ENCODE results near the gene GDI1.
A peak's percentile ranks its signal among the peaks of the same experiment; 100 is the strongest.

Gene GDI1

DNA sequence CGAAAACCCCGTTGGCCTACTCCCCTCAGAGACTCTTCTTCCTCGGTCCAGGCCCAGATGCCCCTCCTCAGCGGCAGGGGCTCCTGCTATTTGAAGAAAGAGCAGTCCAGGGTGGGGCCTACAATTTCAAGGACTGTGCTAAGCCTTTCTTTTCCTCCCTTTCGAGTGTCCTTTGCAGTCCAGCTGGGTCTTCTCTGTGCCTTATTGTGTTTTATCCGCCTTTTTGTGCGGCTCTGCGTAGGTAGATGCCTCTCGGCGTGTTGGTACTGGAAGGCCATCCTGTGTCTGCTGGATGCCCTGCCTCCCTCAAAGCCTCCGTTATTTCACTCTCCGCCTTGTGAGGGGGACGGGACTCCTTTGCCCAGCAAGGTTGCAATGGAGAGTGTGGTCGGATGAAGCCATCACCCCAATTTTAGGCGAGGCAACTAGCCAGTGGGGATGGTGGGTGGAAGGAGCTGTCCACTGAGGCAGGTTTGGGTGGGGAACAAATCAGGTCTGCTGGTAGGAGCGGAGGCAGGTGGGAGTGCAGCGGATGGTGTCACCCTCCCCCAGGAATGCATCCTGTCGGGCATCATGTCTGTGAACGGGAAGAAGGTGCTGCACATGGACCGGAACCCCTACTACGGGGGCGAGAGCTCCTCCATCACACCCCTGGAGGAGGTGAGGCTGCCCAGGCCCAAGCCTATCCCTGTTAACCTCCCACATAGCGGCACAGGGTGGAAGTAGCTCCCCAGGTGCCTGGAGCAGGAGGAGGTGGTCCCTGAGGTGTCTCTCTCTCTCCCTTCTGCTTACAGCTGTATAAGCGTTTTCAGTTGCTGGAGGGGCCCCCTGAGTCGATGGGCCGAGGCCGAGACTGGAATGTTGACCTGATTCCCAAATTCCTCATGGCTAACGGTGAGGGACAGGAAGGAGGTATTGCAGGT is 1.3 kb downstream of the GDI1 start:
- DNase-seq (ENCODE audit: low read depth), result no peak

DNA sequence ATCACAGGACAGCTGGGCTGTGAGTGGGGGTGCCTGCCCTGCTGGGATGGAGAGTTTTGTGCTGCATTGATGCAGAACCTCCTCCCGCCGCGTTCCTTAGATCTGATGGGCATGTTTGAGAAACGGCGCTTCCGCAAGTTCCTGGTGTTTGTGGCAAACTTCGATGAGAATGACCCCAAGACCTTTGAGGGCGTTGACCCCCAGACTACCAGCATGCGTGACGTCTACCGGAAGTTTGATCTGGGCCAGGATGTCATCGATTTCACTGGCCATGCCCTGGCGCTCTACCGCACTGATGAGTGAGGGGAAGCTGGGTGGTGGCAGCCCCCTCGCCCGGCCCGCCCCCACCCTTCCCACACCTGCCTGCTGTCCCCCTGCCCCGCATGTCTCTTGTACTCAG is 2.9 kb downstream of the GDI1 start:
- no peak for DNase-seq (ENCODE audit: low read depth)

DNA sequence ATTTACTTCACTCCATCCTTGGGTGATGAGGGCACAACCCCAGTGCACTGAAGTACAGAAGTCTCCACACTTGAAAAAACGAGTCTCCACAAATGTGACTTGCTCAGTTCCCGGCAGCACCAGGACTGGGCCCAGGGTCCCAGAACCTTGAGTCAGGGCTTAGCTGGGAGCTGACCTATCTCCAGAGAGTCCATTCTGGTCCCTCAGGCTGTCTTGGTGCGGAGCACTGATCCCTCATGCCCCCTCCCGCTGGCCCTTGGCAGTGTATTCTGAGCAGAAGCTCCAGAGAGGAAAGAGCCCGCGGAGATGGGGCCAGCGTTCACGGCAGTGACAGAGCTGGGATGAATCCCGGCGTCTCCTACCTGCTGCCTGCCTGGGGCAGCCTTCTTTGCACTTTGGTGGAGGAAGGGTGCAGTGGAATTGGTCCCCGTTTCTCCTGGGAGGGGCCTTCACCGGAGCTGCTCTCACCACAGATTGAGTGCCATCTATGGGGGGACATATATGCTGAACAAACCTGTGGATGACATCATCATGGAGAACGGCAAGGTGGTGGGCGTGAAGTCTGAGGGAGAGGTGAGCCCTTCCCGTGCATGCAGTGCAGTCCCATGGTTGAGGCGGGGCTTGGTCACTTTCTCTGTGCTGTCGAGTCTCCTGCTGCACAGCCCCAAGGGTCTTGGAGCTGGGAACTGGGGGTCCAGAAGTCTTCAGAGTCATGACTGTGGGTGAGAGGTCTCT is 3.8 kb downstream of the GDI1 start:
- no peak for DNase-seq (ENCODE audit: low read depth)

DNA sequence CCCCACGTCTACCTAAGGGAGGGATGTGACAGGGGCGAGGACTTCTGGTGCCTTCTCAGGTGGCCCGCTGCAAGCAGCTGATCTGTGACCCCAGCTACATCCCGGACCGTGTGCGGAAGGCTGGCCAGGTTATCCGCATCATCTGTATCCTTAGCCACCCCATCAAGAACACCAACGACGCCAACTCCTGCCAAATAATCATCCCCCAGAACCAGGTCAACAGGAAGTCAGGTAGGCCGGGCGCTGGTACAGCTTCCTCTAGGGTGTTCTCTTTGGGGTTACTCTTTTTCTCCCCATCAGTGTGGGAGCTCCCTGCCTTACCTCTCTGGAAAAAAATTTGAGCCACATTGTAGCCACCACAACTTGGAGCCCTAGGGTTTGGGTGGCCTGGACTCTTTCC is 4.6 kb downstream of the GDI1 start:
- no peak for DNase-seq (ENCODE audit: low read depth)

DNA sequence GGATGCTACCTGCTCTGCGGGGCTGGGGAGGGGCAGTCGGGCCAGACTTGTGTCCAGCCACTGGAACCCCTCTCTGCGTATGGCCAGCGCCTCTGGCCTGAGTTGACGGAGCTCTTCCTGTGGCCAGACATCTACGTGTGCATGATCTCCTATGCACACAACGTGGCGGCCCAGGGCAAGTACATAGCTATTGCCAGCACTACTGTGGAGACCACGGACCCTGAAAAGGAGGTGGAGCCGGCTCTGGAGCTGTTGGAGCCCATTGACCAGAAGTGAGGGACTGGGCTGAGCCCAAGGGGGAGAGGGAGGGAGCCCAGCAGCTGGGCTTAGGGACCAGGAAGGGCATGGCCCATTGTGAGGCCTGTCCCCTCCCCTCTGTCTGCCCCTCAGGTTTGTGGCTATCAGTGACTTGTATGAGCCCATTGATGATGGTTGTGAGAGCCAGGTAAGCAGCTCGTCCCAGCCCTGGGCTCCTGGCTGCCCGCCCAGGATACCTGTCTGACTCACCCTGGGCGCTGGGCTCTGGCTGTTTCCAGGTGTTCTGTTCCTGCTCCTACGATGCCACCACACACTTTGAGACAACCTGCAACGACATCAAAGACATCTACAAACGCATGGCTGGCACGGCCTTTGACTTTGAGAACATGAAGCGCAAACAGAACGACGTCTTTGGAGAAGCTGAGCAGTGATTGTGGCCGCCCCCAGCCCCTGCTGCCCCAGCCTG is 5.2 kb downstream of the GDI1 start:
- no peak for DNase-seq (ENCODE audit: low read depth)

DNA sequence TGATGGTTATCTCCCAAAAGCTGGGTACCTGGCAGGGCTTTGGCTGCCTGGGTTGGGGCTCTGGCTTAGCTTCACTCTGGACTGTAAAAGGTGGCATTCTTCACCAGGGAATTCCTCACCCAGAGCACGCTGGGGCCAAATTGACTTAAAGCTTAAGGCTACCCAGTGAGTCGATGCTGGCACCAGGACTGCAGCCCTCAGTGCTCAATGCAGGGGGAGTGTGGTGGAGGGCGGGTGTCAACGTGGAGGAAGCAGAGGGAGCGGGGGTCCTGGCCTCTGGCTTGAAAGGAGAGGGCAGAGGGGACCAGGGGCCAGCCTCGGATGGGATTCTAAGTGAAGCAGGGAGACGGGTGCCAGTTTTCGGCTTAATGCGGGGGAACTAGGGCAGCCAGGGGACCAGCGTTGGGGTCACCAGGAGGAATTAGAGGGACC is 6.5 kb downstream of the GDI1 start:
- DNase-seq (ENCODE audit: low read depth), result no peak

DNA sequence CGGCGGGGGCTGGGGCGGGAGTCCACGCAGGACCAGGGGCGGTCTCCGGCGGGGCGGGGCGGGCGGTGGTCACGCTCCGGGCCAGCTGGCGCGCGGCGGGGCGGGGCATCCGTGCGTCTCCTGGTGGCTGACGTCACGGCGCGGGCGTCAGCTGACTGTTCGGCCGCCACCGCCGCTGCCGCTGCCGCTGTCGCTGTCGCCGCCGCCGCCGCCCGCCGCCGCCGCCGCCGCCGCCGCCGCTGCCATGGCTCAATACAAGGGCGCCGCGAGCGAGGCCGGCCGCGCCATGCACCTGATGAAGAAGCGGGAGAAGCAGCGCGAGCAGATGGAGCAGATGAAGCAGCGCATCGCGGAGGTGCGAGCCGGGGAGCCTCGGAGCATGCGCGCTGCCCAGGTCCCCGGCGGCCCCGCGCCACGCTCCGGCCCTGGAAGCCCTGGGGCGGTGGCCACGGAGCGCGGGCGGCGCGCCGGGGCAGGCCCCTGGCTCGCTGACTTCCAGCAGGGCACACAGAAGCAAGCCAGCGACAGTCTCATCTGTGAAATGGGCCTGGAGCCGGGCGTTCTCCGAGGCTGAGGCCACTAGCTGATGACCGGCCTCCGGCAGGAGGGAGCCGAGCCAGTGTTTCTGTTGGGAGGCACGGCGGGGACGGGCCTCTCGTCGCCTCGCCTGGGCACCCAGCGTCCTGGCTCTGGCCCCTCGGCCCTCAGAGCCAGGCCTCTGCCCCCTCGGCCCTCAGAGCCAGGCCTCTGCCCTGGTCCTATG is 7.2 kb downstream of the GDI1 start, which contains the start of gene FAM50A:
TSS of gene FAM50A (plus strand) at position 150 of the 763 bp plus-strand sequence. CDS start at position 245, 95 bp downstream.
- DNase-seq (ENCODE audit: low read depth), result peak; percentile 56

DNA sequence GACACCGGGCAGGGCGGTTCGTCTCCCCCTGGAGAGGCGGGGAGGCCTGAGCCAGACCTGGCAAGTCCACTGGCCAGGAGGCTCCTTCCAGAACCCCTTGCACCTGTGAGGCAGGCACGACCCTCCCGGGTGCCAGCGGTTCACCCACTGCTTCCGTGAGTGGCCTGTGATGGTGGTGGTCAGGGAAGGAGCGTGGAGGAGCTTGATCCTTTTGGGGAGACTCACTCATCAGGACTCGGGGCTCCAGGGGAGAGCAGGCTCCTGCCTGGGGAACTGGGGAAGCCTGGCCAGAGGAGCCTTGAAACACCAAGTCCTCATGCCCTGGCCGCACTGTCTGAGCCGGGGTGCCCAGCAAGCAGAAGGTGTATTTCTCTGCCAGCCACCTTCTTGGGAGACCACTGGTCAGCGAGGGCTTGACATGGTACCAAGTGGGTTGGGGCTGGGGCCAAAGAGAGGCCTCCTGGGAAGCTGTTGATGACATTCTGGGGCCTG is 7.8 kb downstream of the GDI1 start:
- no peak for DNase-seq (ENCODE audit: low read depth)

DNA sequence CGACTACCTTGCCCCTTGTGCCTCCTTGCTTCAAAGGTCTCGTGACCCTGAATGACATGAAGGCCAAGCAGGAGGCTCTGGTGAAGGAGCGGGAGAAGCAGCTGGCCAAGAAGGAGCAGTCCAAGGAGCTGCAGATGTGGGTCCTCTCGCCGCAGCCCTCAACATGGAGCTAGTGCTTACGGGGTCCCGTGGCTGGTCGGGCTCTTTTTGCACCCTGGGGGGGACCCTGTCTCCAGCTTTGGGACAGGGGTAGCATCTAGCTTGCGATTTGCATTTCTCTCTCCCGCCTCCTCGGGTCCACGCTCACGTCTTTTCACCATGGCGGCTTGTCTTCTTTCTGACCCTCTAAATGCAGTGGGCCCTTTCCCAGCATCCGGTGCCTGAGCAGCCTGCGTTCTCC is 8.8 kb downstream of the GDI1 start:
- DNase-seq (ENCODE audit: low read depth), result no peak

DNA sequence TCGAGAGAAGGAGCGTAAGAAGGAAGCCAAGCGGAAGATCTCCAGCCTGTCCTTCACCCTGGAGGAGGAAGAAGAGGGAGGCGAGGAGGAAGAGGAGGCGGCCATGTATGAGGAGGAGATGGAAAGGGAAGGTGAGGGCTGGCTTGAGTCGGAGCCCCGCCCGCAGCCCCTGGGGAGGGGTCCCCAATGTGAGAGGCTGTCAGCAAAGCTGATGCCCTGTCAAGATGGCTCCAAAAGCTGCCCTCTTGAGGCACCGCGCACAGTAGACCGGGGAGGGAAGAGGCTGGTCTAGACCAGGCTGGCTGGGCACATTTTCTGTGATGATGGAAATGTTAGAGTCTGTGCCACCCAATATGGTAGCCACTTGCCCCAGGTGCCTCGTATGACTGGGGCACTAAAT is 9.5 kb downstream of the GDI1 start:
- no peak for DNase-seq (ENCODE audit: low read depth)

DNA sequence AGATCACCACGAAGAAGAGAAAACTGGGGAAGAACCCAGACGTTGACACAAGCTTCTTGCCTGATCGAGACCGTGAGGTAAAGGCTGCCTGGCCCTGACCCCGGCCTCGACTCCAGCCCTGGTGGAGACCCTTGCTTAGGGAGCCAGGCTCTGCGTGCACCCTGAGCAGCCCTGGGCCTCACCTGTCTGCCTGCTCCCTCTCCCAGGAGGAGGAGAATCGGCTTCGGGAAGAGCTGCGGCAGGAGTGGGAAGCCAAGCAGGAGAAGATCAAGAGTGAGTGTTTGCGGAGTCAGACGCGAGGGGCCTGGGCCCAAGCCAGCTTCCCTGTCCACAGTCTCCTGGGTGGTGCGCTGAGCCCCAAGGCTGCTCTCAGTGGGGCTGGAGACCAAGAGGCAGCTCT is 11.5 kb downstream of the GDI1 start:
- DNase-seq (ENCODE audit: low read depth), result no peak

DNA sequence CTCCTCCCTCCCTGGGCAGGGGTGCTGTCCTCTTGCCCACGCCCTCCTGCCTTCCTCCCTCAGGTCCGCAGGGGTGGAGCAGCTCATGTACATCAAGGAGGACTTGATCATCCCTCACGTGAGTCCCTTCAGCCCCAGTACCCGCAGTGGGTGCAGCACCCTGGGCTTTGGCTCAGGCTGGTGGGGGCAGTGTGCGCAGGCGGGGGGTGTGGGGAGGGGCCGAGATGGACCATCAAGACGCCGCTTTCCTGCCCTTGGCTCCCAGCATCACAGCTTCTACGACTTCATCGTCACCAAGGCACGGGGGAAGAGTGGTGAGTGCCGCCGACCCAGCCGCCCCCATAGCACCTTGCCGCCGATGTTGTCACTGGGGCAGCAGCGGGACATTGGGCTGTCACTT is 12.7 kb downstream of the GDI1 start:
- DNase-seq (ENCODE audit: low read depth), result no peak

DNA sequence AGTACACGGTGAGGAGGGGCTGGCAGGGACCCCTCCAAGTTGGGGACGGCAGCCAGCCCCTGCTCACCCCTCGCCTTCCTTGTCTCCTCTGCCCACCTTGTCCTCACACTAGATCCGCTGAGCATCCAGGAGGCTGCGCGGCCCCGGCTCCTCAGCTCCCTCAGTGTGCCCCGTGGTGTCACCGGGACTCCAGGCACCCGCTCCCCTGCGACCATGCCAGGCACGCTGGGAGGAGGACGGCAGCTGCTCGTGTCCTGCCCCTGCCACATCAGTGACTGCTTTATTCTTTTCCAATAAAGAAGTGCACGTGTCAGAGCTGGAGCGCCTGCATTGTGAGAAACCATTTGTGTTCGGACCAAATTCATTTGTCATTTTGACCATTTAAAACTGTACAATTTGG is 13.4 kb downstream of the GDI1 start:
- no peak for DNase-seq (ENCODE audit: low read depth)

DNA sequence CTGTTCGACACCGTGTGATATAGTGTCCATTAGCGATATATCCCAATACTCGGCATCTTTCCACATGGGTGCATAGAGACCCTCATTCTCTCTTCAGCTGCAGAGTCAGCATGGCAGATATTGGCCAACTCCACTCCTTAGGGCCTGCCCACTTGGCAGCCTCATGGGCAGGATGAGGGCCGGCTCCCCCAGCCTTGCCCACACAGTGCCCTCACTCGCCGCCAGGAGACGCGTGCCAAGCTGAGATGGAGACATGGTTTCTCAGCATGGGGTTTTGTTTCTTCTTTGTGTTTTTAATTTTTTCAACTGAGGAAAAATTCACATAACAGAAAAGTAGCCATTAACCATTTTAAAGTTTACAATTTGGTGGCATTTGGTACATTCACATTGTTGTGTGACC is 15.9 kb downstream of the GDI1 start:
- no peak for DNase-seq (ENCODE audit: low read depth)

DNA sequence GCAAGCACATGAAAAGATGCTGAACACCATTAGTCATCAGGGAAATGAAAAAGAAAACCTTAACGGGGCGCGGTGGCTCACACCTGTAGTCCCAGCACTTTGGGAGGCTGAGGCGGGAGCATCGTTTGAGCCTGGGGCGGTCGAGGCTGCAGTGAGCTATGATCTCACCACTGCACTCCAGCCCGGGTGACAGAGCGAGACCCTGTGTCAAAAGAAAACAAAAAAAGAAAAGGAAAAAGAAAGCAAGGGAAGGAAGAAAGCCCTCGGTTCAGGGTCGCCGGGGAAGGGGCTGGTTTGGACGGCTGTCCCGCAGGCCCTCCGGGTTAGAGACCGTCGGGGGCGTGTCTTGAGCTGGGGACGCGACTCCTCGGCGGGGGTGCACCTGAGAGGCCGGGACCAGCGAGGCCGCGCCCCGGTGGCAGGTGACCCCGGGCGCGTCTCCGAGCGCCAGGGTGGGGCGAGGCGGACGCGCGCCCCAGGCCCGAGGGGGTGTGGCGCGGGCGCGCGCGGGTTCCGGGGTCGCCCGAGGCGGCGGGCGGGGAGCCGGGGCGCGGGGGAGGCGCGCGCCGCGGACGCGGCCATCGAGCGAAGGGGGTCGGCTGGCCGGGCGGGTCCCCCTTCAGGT is 20.6 kb downstream of the GDI1 start:
- peak; percentile 51 for DNase-seq (ENCODE audit: low read depth)

DNA sequence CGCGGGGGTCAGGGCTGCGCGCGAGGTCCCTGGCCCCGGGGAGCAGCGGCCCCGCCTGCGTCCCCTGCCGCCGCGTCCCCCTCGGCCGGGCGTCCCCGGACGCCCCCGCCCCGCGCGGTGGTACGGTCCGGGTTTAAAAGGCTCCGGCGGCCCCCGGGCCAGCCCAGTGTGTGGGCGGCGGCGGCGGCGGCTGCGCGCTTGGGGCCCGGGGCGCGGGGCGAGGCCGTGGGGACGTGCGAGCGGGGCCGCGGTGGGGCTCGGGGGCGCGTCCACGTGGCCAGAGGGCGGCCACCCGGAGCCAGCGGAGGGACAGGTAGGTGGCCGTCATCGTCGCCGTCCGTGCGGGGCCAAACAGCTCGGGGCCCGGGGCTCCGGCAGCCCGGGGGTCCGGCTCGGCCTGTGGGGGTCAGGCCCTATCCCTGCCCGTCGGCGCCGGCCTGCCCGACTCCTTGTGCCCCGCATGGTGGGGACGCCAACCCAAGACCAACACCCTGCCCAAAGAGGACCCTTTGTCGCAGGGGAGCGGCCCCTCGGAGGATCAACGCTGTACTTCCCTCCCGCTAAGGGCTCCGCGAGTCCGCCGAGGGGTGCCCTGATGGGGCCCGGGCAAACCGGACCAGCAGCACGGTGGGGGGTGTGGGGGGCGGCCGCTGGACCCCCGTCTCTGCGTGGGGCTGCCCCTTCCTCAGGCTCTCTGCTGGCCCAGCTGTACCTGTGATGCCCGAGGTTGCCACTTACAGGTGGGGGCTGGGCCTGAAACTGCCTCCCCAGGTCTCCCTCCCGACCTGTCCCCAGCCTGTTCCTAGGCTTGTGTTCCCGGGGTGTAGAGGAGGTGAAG is 21.4 kb downstream of the GDI1 start, which contains the start of gene PLXNA3:
TSS of gene PLXNA3 (plus strand) at position 166 of the 838 bp plus-strand sequence. CDS start 1,903 bp downstream, outside the sequence.
- peak; percentile 50 for DNase-seq (ENCODE audit: low read depth)

DNA sequence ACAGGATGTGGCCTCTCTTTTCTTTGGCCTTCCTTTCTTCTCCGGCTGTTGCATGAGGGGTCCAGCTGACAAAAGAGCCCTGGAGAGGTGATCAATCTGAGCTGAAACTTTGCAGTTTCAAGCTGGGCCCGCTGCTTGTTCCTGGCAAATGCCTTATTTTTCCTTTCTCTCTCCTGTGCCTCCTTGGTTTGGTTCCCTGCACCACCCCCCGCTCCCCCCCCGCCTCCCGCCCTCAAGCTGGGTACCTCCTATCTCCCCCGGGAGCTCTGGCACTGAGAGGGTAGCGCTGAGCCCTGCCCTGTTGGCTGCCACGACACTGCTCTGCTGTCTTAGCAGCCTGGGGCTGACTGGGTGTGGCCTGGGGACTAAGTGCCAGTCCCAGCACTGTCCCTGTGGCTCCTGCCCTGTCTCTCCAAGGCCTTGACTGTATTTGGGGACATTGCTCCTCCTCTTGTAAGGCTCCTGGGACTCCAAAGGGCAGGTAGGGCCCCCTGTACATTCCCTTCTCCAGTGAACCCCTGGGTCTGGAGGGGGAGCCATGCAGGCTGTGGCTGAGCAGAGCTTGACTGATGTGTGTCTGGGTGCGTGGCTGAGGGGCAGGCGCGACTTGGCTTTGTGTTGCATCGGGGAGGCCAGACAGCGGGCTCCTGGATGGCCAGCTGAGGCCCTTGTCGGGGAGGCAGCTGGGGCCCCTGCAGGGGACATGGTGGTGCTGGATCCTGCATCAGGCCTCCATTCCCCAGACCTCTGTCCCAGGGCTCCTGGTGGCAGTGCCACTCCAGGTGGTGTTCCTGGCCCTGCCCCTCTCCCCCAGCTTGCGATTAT is 22.2 kb downstream of the GDI1 start:
- no peak for DNase-seq (ENCODE audit: low read depth)

DNA sequence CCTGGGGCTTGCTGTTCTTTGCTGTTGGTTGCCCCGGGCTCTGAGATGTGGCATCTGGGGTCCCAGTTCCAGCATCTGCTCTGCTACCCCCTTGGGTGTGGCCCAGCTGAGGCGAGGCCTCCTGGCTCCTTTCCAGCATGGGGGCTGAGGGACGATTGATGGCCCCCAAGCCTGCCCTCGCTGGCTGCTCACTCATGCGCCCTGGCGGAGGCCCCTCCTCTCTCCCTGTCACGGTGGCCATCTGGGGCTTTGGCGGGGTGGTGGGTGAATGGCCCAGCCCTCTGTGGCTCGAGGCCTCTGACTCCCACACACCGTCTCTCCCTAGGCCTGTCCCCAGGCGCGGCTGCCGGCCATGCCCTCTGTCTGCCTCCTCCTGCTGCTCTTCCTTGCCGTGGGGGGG is 22.9 kb downstream of the GDI1 start:
- no peak for DNase-seq (ENCODE audit: low read depth)

DNA sequence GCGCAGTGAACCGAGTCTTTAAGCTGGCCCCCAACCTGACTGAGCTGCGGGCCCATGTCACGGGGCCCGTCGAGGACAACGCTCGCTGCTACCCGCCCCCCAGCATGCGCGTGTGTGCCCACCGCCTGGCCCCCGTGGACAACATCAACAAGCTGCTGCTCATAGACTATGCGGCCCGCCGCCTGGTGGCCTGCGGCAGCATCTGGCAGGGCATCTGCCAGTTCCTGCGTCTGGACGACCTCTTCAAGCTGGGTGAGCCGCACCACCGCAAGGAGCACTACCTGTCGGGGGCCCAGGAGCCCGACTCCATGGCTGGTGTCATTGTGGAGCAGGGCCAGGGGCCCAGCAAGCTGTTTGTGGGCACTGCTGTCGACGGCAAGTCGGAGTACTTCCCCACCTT is 23.4 kb downstream of the GDI1 start:
- no peak for DNase-seq (ENCODE audit: low read depth)

Measured in activated T-helper 1 cell treated with Interleukin-2 at 50 U/mL for 16 hours (primary cell).